MCF 10A (cell line): ENCODE data around the gene RGS7BP. TPM values are rescaled to one million over a fixed set of nuclear protein-coding genes. Genes with fewer than 3 reads are reported as not detected.

ENCODE experiments used
- BruUV-seq: library from RNA; stranded (reverse); fragments of 400-500 nt; replicated peaks from 2 replicates; lab custom pipeline; 2021; lab: Mats Ljungman, UMichigan
- CTCF ChIA-PET: fragments of 300-600 bp; sonication (Branson Sonifier 250); formaldehyde crosslinking; extraction: SDS; loops from one replicate; lab custom pipeline; 2021; ENCODE audit warnings: antibody characterized with exemption, inconsistent platforms; lab: Yijun Ruan, JAX
- POLR2A ChIA-PET: fragments of 300-600, 350-650 bp; sonication (Branson Sonifier 250); formaldehyde crosslinking; extraction: SDS; loops from one replicate; lab custom pipeline; 2020; ENCODE audit warnings: antibody characterized with exemption, inconsistent platforms; lab: Yijun Ruan, JAX
- DNase-seq: peaks from one replicate; pipeline ENCODE4 v3.0.0-alpha.2; 2018; ENCODE audit not compliant: unreplicated experiment
- H3K27ac Mint-ChIP-seq: one replicate; pipeline ENCODE4 v1.8.0; 2022; ENCODE audit warnings: mild to moderate bottlenecking, low read depth, mixed read lengths; ENCODE audit not compliant: unreplicated experiment
- H3K27me3 Mint-ChIP-seq: one replicate; pipeline ENCODE4 v1.8.0; 2022; ENCODE audit warnings: mixed read lengths; ENCODE audit not compliant: insufficient read depth, unreplicated experiment
- H3K36me3 Mint-ChIP-seq: one replicate; pipeline ENCODE4 v1.8.0; 2022; ENCODE audit warnings: mild to moderate bottlenecking, moderate library complexity, mixed read lengths; ENCODE audit not compliant: insufficient read depth, unreplicated experiment
- H3K4me1 Mint-ChIP-seq: one replicate; pipeline ENCODE4 v1.8.0; 2022; ENCODE audit warnings: mixed read lengths; ENCODE audit not compliant: insufficient read depth, unreplicated experiment
- H3K4me3 Mint-ChIP-seq: one replicate; pipeline ENCODE4 v1.8.0; 2022; ENCODE audit warnings: mild to moderate bottlenecking, moderate library complexity, mixed read lengths; ENCODE audit not compliant: unreplicated experiment
- H3K9me3 Mint-ChIP-seq: one replicate; pipeline ENCODE4 v1.8.0; 2022; ENCODE audit warnings: mixed read lengths; ENCODE audit not compliant: unreplicated experiment
- CTCF ChIP-seq: fragments of 200-600 bp; IDR thresholded peaks from one replicate; pipeline ENCODE4 v1.8.0; 2022; ENCODE audit warnings: antibody characterized with exemption, mild to moderate bottlenecking; ENCODE audit not compliant: unreplicated experiment
- intact Hi-C: fragments of 100-400 bp; cut with micrococcal nuclease; formaldehyde crosslinking; loops from 2 replicates; pipeline ENCODE4 v1.14.1; 2022
- total RNA-seq: library from RNA; stranded (reverse); gene quantifications from 2 replicates; pipeline ENCODE4 v1.2.3, GENCODE V29; 2022

The RGS7BP gene
- total RNA-seq, 1 experiment from 2014 or later: not detected

DNA sequence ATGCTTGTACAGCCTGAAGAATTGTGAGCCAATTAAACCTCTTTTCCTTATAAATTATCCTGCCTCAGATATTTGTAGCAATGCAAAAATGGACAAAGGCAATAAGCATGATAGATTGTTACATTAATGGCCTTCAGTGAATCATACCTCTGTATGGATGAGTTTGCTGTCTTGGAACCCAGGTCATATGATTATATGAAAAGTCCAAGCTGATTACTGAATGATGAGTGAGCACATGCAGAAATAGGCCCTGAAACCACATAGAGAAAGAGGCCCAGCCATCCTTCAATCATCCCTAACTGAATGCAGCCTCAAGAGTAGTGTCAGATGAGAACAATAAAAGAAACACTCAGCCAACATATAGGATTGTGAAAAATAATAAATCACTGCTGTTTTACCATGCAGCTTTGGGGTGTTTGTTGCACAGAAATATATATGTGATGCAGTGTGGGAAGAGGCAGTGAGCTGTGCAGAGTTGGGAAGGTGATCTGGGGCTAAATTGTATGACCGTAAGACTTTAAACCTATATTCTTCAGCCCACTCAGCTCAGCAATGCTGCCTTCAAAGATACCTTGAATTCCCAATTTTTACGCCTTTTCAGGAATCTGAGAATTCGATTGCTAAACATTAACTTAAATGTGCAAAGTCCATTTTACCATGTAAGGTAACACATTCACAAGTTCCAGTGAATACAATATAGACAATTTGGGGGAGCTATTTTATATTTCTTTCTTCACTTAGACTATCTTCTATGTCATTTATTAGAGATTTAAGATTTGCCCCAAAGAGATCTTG lies 148.1 kb downstream of the RGS7BP start:
- Mint-ChIP-seq H3K27ac (no peak overlapping the region), H3K4me1 (no peaks in the 10 kb centered on the region), H3K9me3 (no peaks in the 10 kb centered on the region), H3K4me3 (no peak overlapping the region), H3K36me3 (no peaks in the 10 kb centered on the region), H3K27me3 (no peaks in the 10 kb centered on the region)
- ChIA-PET POLR2A (no interaction called here), CTCF (interaction anchor here (0.9 kb wide), 1 partner anchor 18 kb away, joined by 3 read pairs; no protein-coding TSS in a partner anchor)
- no peak for DNase-seq
- BruUV-seq: no TSS peak
- no peak for TF ChIP-seq CTCF
- intact Hi-C loops: no loop called here

GRCh38 chr5:64654561-64654938 lies 148.7 kb downstream of the RGS7BP start:
- no peaks in the 10 kb centered on the region for H3K4me1 Mint-ChIP-seq
- H3K27ac Mint-ChIP-seq: no peak overlapping the region
- DNase-seq: no peak
- TF ChIP-seq CTCF: no peak
- ChIA-PET POLR2A (no interaction called here), CTCF (interaction anchor here (0.9 kb wide), 1 partner anchor 19 kb away, joined by 3 read pairs; no protein-coding TSS in a partner anchor)
- H3K36me3 Mint-ChIP-seq: no peaks in the 10 kb centered on the region
- H3K4me3 Mint-ChIP-seq: no peak overlapping the region
- no peaks in the 10 kb centered on the region for H3K27me3 Mint-ChIP-seq
- no TSS peak for BruUV-seq
- no peaks in the 10 kb centered on the region for H3K9me3 Mint-ChIP-seq
- intact Hi-C loops: no loop called here

GRCh38 chr5:64655596-64655995 lies 149.8 kb downstream of the RGS7BP start:
- intact Hi-C loops: no loop called here
- no peaks in the 10 kb centered on the region for H3K27me3 Mint-ChIP-seq

More at GRCh38 chr5:64655596-64655995, 149.8 kb downstream of the RGS7BP start:
- no peak overlapping the region for H3K27ac Mint-ChIP-seq
- no peak for DNase-seq
- H3K4me1 Mint-ChIP-seq: no peaks in the 10 kb centered on the region
- H3K9me3 Mint-ChIP-seq: no peaks in the 10 kb centered on the region
- CTCF ChIA-PET: interaction anchor here (0.6 kb wide), 1 partner anchor 372 kb away, joined by 3 read pairs; no protein-coding TSS in a partner anchor
- H3K4me3 Mint-ChIP-seq: no peak overlapping the region
- BruUV-seq: no TSS peak
- POLR2A ChIA-PET: interaction anchor here (0.6 kb wide), 1 partner anchor 543 kb away, joined by 3 read pairs; no protein-coding TSS in a partner anchor
- TF ChIP-seq CTCF: no peak
- H3K36me3 Mint-ChIP-seq: no peaks in the 10 kb centered on the region
